Stomach (tissue), 19 donors: ENCODE results near the gene KRAS. TPM values are rescaled to one million over a fixed set of nuclear protein-coding genes. Genes with fewer than 3 reads are reported as not detected.
A peak's percentile ranks its signal among the peaks of the same experiment; 100 is the strongest.
"Not testable (repeated sequence)": the region's sequence is repeated elsewhere in the genome, so short reads cannot be mapped to it uniquely, and the experiment has no call there.

Experiments
- DNase-seq, 2 donors: peaks; one replicate each; pipeline versions ENCODE4 v3.0.0 to v3.0.0-alpha.2; 2013 to 2019
- H3K27ac ChIP-seq, 5 donors: fragments of 200-600 bp in 4 of 5; sonication (generic) in 4 of 5; one replicate each; pipeline ENCODE4 v1.5.1; 2013 to 2019; ENCODE audit warnings: mild to moderate bottlenecking in 1 of 5, moderate library complexity in 1 of 5
- H3K27me3 ChIP-seq, 3 donors: fragments of 200-600 bp; sonication (generic); one replicate each; pipeline ENCODE4 v1.5.1; 2017 to 2019; ENCODE audit warnings: mixed run types in 1 of 3
- H3K36me3 ChIP-seq, 4 donors: fragments of 200-600 bp; sonication (generic); 1 replicate in 3 of 4; 2 replicates in 1 of 4; pipeline ENCODE4 v1.5.1; 2016 to 2019
- H3K4me1 ChIP-seq, 4 donors: fragments of 200-600 bp; sonication (generic); one replicate each; pipeline ENCODE4 v1.5.1; 2016 to 2019
- H3K4me3 ChIP-seq, 4 donors: fragments of 200-600 bp; sonication (generic) in 3 of 4; one replicate each; pipeline ENCODE4 v1.5.1; 2016 to 2019; ENCODE audit warnings: mild to moderate bottlenecking in 1 of 4
- H3K9me3 ChIP-seq, 4 donors: fragments of 200-600 bp; sonication (generic); one replicate each; pipeline ENCODE4 v1.5.1; 2016 to 2019
- EP300 ChIP-seq: sonication (generic); formaldehyde crosslinking; IDR thresholded peaks from one replicate; pipeline ENCODE4 v1.6.1; 2017; ENCODE audit warnings: antibody characterized with exemption
- POLR2A ChIP-seq, 4 donors: fragments of 450-650 bp; IDR thresholded peaks; one replicate each; pipeline ENCODE4 v1.6.1; 2016; ENCODE audit warnings: antibody characterized with exemption in 4 of 4, control low read depth in 2 of 4, mild to moderate bottlenecking in 1 of 4, moderate library complexity in 1 of 4
- POLR2AphosphoS5 ChIP-seq, 3 donors: sonication (generic); formaldehyde crosslinking; IDR thresholded peaks; one replicate each; pipeline ENCODE4 v1.6.1; 2016; ENCODE audit warnings: antibody characterized with exemption in 3 of 3
- WGBS, 5 donors: extraction: QIAGEN DNeasy Blood & Tissue Kit in 3 of 5; methylation state at CpG; one replicate each; pipeline versions ENCODE4 v1.1.5 to v1.1.7; 2013 to 2018; 5-methylcytosine and 5-hydroxymethylcytosine counted together
- intact Hi-C: fragments of 100-400 bp; cut with DNase I; formaldehyde crosslinking; loops from one replicate; pipeline ENCODE4 v1.15.1; 2023; ENCODE audit warnings: low total_unique reads
- long read RNA-seq, 10 donors: transcript quantifications; one replicate each; lab custom pipeline, GENCODE V29; 2026
- polyA plus RNA-seq, 3 donors: library from polyadenylated mRNA; stranded (reverse); fragments of 200-250 nt; gene quantifications; one replicate each; pipeline ENCODE4 v1.2.3, GENCODE V29; 2013
- total RNA-seq, 5 donors: library from RNA; depleted of rRNA; stranded (reverse); fragments of >200 nt; gene quantifications; one replicate each; pipeline versions ENCODE4 v1.1.0 to v1.2.3, GENCODE V29; 2014 to 2016
- TF ChIP-seq, protein P1 (sequence below), 7 experiments: fragments of 450-650 bp in 4 of 7; fragments of 200-600 bp in 3 of 7; sonication (generic) in 3 of 7; IDR thresholded peaks; one replicate each; pipeline ENCODE4 v1.5.1; 2016 to 2019; ENCODE audit warnings: antibody characterized with exemption in 7 of 7, control low read depth in 2 of 7, mild to moderate bottlenecking in 1 of 7
- donor health status: healthy with polysubstance abuse.
- donor health status: Bipolar disorder and iron deficiency.
- donor health status: healthy.

Gene KRAS
- total RNA-seq (10 to 100 TPM; 13.0 to 75.3 (median 19.2) TPM), polyA plus RNA-seq (10 to 100 TPM in 2 of 3 donors, 1 to 10 TPM in 1; 6.6 to 24.4 (median 16.0) TPM)
- long read RNA-seq, donor 1, full-length matches to known transcripts = 3 of 3 reads
- long read RNA-seq, donor 1, partial matches to known transcripts = 0 of 3 reads
- long read RNA-seq, donor 1, other reads (novel, unspliced or antisense) = 0 of 3 reads
- long read RNA-seq, donor 2, full-length matches to known transcripts = 4 of 4 reads
- long read RNA-seq, donor 2, partial matches to known transcripts = 0 of 4 reads
- long read RNA-seq, donor 2, other reads (novel, unspliced or antisense) = 0 of 4 reads
- long read RNA-seq, donor 3, full-length matches to known transcripts = 3 of 3 reads
- long read RNA-seq, donor 3, partial matches to known transcripts = 0 of 3 reads
- long read RNA-seq, donor 3, other reads (novel, unspliced or antisense) = 0 of 3 reads
- long read RNA-seq, donor 4 = 0 reads
- long read RNA-seq, donor 5, full-length matches to known transcripts = 20 of 20 reads
- long read RNA-seq, donor 5, partial matches to known transcripts = 0 of 20 reads
- long read RNA-seq, donor 5, other reads (novel, unspliced or antisense) = 0 of 20 reads
- long read RNA-seq, donor 6, full-length matches to known transcripts = 22 of 22 reads
- long read RNA-seq, donor 6, partial matches to known transcripts = 0 of 22 reads
- long read RNA-seq, donor 6, other reads (novel, unspliced or antisense) = 0 of 22 reads
- long read RNA-seq, donor 7, full-length matches to known transcripts = 7 of 7 reads
- long read RNA-seq, donor 7, partial matches to known transcripts = 0 of 7 reads
- long read RNA-seq, donor 7, other reads (novel, unspliced or antisense) = 0 of 7 reads
- long read RNA-seq, donor 8, full-length matches to known transcripts = 7 of 7 reads
- long read RNA-seq, donor 8, partial matches to known transcripts = 0 of 7 reads
- long read RNA-seq, donor 8, other reads (novel, unspliced or antisense) = 0 of 7 reads
- long read RNA-seq, donor 9, full-length matches to known transcripts = 8 of 24 reads
- long read RNA-seq, donor 9, partial matches to known transcripts = 16 of 24 reads
- long read RNA-seq, donor 9, other reads (novel, unspliced or antisense) = 0 of 24 reads
- long read RNA-seq, donor 10, full-length matches to known transcripts = 3 of 3 reads
- long read RNA-seq, donor 10, partial matches to known transcripts = 0 of 3 reads
- long read RNA-seq, donor 10, other reads (novel, unspliced or antisense) = 0 of 3 reads

DNA sequence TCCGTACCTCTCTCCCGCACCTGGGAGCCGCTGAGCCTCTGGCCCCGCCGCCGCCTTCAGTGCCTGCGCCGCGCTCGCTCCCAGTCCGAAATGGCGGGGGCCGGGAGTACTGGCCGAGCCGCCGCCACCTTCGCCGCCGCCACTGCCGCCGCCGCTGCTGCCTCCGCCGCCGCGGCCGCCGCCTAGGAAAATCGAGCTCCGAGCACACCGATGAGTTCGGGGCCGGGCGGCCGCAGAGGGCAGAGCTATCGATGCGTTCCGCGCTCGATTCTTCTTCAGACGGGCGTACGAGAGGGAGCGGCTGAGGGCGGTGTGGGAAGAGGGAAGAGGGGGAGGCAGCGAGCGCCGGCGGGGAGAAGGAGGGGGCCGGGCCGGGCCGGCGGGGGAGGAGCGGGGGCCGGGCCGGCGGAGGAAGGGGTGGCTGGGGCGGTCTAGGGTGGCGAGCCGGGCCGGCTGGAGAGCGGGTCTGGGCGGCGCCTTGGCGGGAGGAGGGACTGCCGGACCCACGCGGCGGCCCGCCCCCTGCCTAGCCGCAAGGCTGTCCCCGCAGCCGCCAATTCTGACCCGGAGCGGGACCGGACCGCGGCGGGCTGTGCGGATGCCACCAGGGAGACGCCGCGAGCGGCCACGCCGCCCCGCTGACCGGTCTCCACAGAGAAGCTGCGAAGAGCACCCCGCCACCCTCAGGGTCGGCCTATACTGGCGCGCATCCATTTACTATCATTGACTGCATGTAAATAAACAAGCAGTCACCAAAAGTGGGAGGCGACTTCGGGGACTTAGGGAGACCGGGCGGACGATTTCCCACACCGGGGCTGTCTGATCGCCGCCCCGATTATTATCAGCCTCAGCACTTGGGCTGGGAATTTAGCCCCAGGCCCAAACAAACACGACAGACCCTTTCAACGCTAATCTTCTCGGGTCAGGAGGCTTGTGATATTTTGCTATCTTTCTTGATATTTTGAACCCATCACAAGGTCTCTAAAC lies at the start of gene KRAS:
TSS of gene KRAS (minus strand) at position 186 of the 987 bp plus-strand sequence.
- WGBS, 5 donors = 0 to 2% (median 1%) methylated on average over 38 to 96 of the region's 105 CpGs
- peak; percentile 96 to 99 for DNase-seq
- TF ChIP-seq EP300 (no peak), POLR2AphosphoS5 (IDR thresholded peaks at IDR 0.05) (peak; percentile 87 to 95 (median 94)), POLR2A (IDR thresholded peaks at IDR 0.05) (peak in 1 of 4 donors; percentile 10)
- peak within 1 kb of the TSS; percentile 96 to 100 (median 98) for H3K27ac ChIP-seq
- peak within 1 kb of the TSS; percentile 74 to 100 (median 86) for H3K4me3 ChIP-seq
- H3K4me1 ChIP-seq = peaks cover 7 to 69% (median 46%) of the 10 kb centered on the region in 4 donors
- intact Hi-C loops = loop anchor here (5.0 kb wide), 1 partner anchor 131 kb away; no protein-coding TSS in a partner anchor
- H3K27me3 ChIP-seq = no peaks in the 10 kb centered on the region
- no peaks in the 10 kb centered on the region for H3K9me3 ChIP-seq
- peaks cover 0 to 3% (median 0%) of the 10 kb centered on the region in 4 donors for H3K36me3 ChIP-seq

DNA sequence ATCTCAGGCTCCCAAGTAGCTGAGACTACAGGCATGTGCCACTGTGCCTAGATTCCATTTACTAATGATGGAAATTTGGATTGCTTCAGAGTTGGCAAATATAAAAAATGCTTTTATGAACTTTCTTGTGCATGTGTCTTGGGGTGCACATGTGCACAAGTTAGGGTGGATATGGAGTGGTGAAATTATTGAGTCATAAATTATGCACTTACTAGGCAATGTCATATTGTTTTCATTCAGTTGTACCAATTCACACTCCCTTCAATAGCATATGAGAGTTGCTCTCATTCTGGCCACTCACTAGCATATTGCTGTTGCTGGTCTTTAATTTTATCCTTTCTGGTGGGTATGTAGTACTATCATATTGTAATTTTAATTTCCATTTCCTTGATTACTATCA lies 45.7 kb upstream of the KRAS start:
- Histone ChIP-seq H3K4me3 (no peak overlapping the region), H3K36me3 (no peaks in the 10 kb centered on the region), H3K27me3 (no peaks in the 10 kb centered on the region), H3K27ac (no peak overlapping the region), H3K4me1 (no peaks in the 10 kb centered on the region), H3K9me3 (no peaks in the 10 kb centered on the region)
- intact Hi-C loops = no loop called here
- TF ChIP-seq POLR2A (IDR thresholded peaks at IDR 0.05) (no peak), POLR2AphosphoS5 (IDR thresholded peaks at IDR 0.05) (no peak), EP300 (no peak)
- TF ChIP-seq, protein P1, sequence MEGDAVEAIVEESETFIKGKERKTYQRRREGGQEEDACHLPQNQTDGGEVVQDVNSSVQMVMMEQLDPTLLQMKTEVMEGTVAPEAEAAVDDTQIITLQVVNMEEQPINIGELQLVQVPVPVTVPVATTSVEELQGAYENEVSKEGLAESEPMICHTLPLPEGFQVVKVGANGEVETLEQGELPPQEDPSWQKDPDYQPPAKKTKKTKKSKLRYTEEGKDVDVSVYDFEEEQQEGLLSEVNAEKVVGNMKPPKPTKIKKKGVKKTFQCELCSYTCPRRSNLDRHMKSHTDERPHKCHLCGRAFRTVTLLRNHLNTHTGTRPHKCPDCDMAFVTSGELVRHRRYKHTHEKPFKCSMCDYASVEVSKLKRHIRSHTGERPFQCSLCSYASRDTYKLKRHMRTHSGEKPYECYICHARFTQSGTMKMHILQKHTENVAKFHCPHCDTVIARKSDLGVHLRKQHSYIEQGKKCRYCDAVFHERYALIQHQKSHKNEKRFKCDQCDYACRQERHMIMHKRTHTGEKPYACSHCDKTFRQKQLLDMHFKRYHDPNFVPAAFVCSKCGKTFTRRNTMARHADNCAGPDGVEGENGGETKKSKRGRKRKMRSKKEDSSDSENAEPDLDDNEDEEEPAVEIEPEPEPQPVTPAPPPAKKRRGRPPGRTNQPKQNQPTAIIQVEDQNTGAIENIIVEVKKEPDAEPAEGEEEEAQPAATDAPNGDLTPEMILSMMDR (IDR thresholded peaks at IDR 0.05) = no peak
- DNase-seq = no peak

DNA sequence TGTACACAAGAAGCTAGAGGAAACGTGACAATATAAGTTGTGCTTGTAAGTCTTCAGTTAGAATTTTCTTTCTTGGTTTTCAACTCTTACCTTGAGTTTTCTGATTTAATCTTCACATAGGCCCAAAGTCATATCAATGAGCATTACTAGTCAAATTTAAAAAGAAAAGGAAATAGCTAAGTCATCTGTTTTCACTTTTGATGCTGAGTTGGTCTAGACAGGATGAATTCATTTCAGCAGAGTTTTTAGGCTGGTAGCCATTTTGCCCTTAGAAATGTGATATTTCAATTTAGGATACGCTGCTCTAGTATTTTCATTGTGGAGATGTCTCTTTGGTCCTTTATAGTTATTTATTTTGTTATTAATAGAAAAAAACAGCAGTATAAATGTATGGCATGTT lies 44.6 kb upstream of the KRAS start:
- no peaks in the 10 kb centered on the region for H3K9me3 ChIP-seq
- WGBS, 5 donors = 81 to 92% (median 84%) methylated on average over 2 of the region's 2 CpGs
- H3K4me3 ChIP-seq = no peak overlapping the region
- no peaks in the 10 kb centered on the region for H3K27me3 ChIP-seq
- H3K36me3 ChIP-seq = no peaks in the 10 kb centered on the region
- H3K27ac ChIP-seq = no peak overlapping the region
- TF ChIP-seq, protein P1 (IDR thresholded peaks at IDR 0.05) = no peak
- TF ChIP-seq POLR2AphosphoS5 (IDR thresholded peaks at IDR 0.05) (no peak), EP300 (no peak), POLR2A (IDR thresholded peaks at IDR 0.05) (no peak)
- no peak for DNase-seq
- H3K4me1 ChIP-seq = no peaks in the 10 kb centered on the region
- intact Hi-C loops = no loop called here

DNA sequence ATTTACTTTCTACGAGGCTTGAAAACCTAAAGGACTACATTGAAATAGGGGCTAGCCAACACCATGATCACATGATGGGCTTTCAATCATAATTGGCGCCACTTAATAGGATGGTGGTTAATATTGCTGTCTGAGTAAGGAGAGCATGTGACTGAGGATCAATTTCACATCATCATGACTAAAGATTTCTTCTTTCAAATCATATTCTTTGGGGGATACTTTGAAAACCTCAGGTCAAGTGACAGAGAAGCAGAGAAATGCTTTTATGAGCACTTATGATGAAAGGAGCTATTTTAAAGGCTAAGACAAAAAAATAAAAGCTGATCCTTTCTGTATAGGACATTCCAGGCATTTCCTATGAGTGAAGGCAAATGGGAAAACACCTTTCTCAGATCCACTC lies 42.9 kb upstream of the KRAS start:
- TF ChIP-seq, protein P1 (IDR thresholded peaks at IDR 0.05) = no peak
- TF ChIP-seq POLR2AphosphoS5 (IDR thresholded peaks at IDR 0.05) (no peak), POLR2A (IDR thresholded peaks at IDR 0.05) (no peak), EP300 (no peak)
- no peaks in the 10 kb centered on the region for H3K36me3 ChIP-seq
- H3K27ac ChIP-seq = no peak overlapping the region
- DNase-seq = no peak
- H3K4me3 ChIP-seq = no peak overlapping the region
- intact Hi-C loops = no loop called here
- WGBS, 5 donors = 77 to 86% (median 85%) methylated on average over 2 of the region's 2 CpGs
- no peaks in the 10 kb centered on the region for H3K4me1 ChIP-seq
- no peaks in the 10 kb centered on the region for H3K27me3 ChIP-seq
- H3K9me3 ChIP-seq = peaks cover 0 to 7% (median 0%) of the 10 kb centered on the region in 4 donors

DNA sequence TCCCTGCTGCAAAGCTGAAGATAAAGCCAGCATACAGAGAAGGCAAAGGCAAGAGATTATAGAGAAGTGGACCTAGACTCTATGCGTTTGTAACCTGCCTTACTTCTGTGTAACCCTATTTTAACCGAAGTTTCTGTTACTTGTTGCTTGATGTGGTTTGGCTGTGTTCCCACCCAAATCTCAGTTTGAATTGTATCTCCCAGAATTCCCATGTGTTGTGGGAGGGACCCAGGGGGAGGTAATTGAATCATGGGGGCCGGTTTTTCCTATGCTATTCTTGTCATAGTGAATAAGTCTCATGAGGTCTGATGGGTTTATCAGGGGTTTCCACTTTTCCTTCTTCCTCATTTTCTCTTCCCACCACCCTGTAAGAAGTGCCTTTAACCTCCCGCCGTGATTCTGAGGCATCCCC lies 42.1 kb upstream of the KRAS start:
- H3K9me3 ChIP-seq, DNase-seq, intact Hi-C loops, H3K4me3 ChIP-seq, H3K36me3 ChIP-seq, H3K4me1 ChIP-seq, H3K27ac ChIP-seq, H3K27me3 ChIP-seq: not testable (repeated sequence)
- 54 to 71% (median 65%) methylated on average over 5 of the region's 5 CpGs for WGBS, 5 donors
